ENCODE data around the gene ATP8A2. TPM values are rescaled to one million over a fixed set of nuclear protein-coding genes. Genes with fewer than 3 reads are reported as not detected.

ATP8A2 gene
- total RNA-seq, 1 donor from 2014 or later: 39.1 TPM

GRCh38 chr13:26011208-26011573 is 639.4 kb downstream of the ATP8A2 start:
- Mint-ChIP-seq H3K27me3 (ENCODE audit: low read depth) (no peaks in the 10 kb centered on the region), H3K27ac (no peak overlapping the region), H3K9me3 (peaks cover 20% of the 10 kb centered on the region), H3K4me3 (no peak overlapping the region), H3K36me3 (peaks cover 23% of the 10 kb centered on the region), H3K4me1 (peaks cover 10% of the 10 kb centered on the region)
- no peak for DNase-seq (ENCODE audit: low spot score in 2 of 2, unreplicated experiment in 2 of 2)
- no peak for TF ChIP-seq CTCF (IDR thresholded peaks at IDR 0.05; ENCODE audit: unreplicated experiment)

GRCh38 chr13:26011996-26012821 is 640.4 kb downstream of the ATP8A2 start:
- peaks cover 19% of the 10 kb centered on the region for H3K36me3 Mint-ChIP-seq

GRCh38 chr13:26012995-26013394 is 641.2 kb downstream of the ATP8A2 start:
- H3K4me1 Mint-ChIP-seq: peaks cover 13% of the 10 kb centered on the region
- H3K27me3 Mint-ChIP-seq (ENCODE audit: low read depth): no peaks in the 10 kb centered on the region
- H3K9me3 Mint-ChIP-seq: peaks cover 12% of the 10 kb centered on the region
- peaks cover 15% of the 10 kb centered on the region for H3K36me3 Mint-ChIP-seq
- H3K27ac Mint-ChIP-seq: no peak overlapping the region
- DNase-seq (ENCODE audit: low spot score in 2 of 2, unreplicated experiment in 2 of 2): no peak
- TF ChIP-seq CTCF (IDR thresholded peaks at IDR 0.05; ENCODE audit: unreplicated experiment): no peak
- no peak overlapping the region for H3K4me3 Mint-ChIP-seq

More at GRCh38 chr13:26011996-26012821, 640.4 kb downstream of the ATP8A2 start:
- H3K4me1 Mint-ChIP-seq: peaks cover 10% of the 10 kb centered on the region
- H3K9me3 Mint-ChIP-seq: peaks cover 17% of the 10 kb centered on the region
- H3K27me3 Mint-ChIP-seq (ENCODE audit: low read depth): no peaks in the 10 kb centered on the region
- H3K27ac Mint-ChIP-seq: no peak overlapping the region
- H3K4me3 Mint-ChIP-seq: no peak overlapping the region
- no peak for DNase-seq (ENCODE audit: low spot score in 2 of 2, unreplicated experiment in 2 of 2)
- no peak for TF ChIP-seq CTCF (IDR thresholded peaks at IDR 0.05; ENCODE audit: unreplicated experiment)

GRCh38 chr13:26015271-26016125 is 643.7 kb downstream of the ATP8A2 start:
- TF ChIP-seq CTCF (IDR thresholded peaks at IDR 0.05; ENCODE audit: unreplicated experiment): no peak
- no peaks in the 10 kb centered on the region for H3K27me3 Mint-ChIP-seq (ENCODE audit: low read depth)
- H3K9me3 Mint-ChIP-seq: peaks cover 5% of the 10 kb centered on the region
- DNase-seq (ENCODE audit: low spot score in 2 of 2, unreplicated experiment in 2 of 2): no peak
- peaks cover 27% of the 10 kb centered on the region for H3K4me1 Mint-ChIP-seq
- peak overlapping the region; percentile 64 for H3K27ac Mint-ChIP-seq
- no peak overlapping the region for H3K4me3 Mint-ChIP-seq
- peaks cover 16% of the 10 kb centered on the region for H3K36me3 Mint-ChIP-seq

- H3K4me1 Mint-ChIP-seq: peaks cover 34% of the 10 kb centered on the region
- no peak for DNase-seq (ENCODE audit: low spot score in 2 of 2, unreplicated experiment in 2 of 2)
- H3K27me3 Mint-ChIP-seq (ENCODE audit: low read depth): no peaks in the 10 kb centered on the region
- H3K36me3 Mint-ChIP-seq: peaks cover 23% of the 10 kb centered on the region
- no peak overlapping the region for H3K27ac Mint-ChIP-seq
- peaks cover 5% of the 10 kb centered on the region for H3K9me3 Mint-ChIP-seq
- TF ChIP-seq CTCF (IDR thresholded peaks at IDR 0.05; ENCODE audit: unreplicated experiment): no peak
- no peak overlapping the region for H3K4me3 Mint-ChIP-seq
Measured at GRCh38 chr13:26016189-26016588, 644.4 kb downstream of the ATP8A2 start.

Measured in mesothelial cell of epicardium (in vitro differentiated cells).